PC-3 (cell line): ENCODE results near the gene TFEB.
A peak's percentile ranks its signal among the peaks of the same experiment; 100 is the strongest.

Source experiments
- EZH2phosphoT487 ChIP-seq: fragments of 300-600 bp; sonication (generic); IDR thresholded peaks from 2 replicates; pipeline ENCODE4 v1.6.1; 2018; ENCODE audit warnings: mild to moderate bottlenecking, antibody characterized with exemption, low read length, borderline replicate concordance
- TF ChIP-seq, protein P1 (sequence below): fragments of 300-600 bp; sonication (generic); conservative IDR thresholded peaks from 2 replicates; pipeline ENCODE4 v1.5.1; 2017; ENCODE audit warnings: antibody characterized with exemption, low read depth, mild to moderate bottlenecking, low read length

DNA sequence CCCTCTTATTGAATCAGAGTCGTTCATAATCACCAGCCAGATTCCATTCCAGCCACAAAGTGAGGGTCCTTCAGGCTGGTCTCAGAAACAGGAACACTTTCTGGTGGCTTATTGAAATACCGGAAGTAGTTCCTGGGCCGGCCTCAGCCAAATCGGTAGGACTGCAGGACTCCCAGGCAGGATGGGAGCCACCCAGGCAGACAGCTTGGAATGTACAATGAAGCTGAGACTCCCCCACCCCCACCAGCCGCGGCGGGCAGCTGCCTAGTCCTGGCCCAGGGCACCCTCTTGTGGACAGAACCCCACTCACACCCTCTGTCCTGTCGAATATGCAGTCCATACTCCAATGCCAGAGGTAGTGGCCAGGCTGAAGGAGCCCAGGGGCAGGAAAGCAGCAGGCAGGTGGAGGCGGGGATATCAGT lies 53.3 kb downstream of the TFEB start:
- TF ChIP-seq, protein P1, sequence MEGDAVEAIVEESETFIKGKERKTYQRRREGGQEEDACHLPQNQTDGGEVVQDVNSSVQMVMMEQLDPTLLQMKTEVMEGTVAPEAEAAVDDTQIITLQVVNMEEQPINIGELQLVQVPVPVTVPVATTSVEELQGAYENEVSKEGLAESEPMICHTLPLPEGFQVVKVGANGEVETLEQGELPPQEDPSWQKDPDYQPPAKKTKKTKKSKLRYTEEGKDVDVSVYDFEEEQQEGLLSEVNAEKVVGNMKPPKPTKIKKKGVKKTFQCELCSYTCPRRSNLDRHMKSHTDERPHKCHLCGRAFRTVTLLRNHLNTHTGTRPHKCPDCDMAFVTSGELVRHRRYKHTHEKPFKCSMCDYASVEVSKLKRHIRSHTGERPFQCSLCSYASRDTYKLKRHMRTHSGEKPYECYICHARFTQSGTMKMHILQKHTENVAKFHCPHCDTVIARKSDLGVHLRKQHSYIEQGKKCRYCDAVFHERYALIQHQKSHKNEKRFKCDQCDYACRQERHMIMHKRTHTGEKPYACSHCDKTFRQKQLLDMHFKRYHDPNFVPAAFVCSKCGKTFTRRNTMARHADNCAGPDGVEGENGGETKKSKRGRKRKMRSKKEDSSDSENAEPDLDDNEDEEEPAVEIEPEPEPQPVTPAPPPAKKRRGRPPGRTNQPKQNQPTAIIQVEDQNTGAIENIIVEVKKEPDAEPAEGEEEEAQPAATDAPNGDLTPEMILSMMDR: peak; percentile 87
- TF ChIP-seq EZH2phosphoT487: no peak
